Measurements from ENCODE around the gene HSPA1L.

DNA sequence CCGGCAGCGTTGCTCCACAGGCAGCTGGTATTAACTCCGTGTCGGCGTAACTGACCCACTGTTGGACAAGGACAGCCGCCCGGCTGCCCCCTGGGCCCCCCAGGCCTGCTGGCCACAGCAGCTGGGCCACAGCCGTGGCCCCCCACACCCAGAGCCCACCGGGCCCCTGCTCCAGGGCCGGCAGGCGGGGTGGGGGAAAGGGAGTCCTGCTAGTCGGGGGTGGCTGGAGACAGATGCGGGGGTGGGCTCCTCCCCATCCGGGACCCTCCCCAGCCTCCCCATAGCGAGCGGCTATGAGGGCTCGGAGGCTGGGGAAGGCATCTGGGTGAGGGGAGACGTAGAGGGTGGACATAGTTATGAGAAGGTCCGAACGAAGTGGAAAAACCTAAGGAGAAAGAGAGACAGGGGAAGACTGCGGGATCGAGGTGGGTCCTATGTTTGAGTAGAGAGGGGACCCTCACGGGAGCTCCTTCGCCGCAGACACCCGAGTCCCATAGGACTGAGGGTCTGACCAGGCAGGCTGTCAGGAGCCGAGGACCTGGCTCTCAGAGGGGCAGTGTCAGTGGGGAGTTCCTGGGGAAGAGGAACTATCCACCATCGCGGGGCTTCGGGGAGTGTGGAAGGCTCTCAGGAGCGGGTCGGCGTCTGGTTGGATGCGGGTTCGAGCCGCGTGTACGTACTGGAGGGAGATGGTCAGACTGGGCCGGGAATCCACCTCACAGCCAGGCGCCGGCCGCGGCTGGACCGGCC, 20.0 kb downstream of the HSPA1L start:
- TF ChIP-seq SNAI2 (CRISPR knock-in tag; IDR thresholded peaks at IDR 0.05), result no peak
- TF ChIP-seq, protein P1, sequence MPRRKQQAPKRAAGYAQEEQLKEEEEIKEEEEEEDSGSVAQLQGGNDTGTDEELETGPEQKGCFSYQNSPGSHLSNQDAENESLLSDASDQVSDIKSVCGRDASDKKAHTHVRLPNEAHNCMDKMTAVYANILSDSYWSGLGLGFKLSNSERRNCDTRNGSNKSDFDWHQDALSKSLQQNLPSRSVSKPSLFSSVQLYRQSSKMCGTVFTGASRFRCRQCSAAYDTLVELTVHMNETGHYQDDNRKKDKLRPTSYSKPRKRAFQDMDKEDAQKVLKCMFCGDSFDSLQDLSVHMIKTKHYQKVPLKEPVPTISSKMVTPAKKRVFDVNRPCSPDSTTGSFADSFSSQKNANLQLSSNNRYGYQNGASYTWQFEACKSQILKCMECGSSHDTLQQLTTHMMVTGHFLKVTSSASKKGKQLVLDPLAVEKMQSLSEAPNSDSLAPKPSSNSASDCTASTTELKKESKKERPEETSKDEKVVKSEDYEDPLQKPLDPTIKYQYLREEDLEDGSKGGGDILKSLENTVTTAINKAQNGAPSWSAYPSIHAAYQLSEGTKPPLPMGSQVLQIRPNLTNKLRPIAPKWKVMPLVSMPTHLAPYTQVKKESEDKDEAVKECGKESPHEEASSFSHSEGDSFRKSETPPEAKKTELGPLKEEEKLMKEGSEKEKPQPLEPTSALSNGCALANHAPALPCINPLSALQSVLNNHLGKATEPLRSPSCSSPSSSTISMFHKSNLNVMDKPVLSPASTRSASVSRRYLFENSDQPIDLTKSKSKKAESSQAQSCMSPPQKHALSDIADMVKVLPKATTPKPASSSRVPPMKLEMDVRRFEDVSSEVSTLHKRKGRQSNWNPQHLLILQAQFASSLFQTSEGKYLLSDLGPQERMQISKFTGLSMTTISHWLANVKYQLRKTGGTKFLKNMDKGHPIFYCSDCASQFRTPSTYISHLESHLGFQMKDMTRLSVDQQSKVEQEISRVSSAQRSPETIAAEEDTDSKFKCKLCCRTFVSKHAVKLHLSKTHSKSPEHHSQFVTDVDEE (CRISPR knock-in tag; IDR thresholded peaks at IDR 0.05), result no peak
- no peak for TF ChIP-seq BACH2 (CRISPR knock-in tag; IDR thresholded peaks at IDR 0.05; ENCODE audit: borderline replicate concordance)
- TF ChIP-seq, protein P2, sequence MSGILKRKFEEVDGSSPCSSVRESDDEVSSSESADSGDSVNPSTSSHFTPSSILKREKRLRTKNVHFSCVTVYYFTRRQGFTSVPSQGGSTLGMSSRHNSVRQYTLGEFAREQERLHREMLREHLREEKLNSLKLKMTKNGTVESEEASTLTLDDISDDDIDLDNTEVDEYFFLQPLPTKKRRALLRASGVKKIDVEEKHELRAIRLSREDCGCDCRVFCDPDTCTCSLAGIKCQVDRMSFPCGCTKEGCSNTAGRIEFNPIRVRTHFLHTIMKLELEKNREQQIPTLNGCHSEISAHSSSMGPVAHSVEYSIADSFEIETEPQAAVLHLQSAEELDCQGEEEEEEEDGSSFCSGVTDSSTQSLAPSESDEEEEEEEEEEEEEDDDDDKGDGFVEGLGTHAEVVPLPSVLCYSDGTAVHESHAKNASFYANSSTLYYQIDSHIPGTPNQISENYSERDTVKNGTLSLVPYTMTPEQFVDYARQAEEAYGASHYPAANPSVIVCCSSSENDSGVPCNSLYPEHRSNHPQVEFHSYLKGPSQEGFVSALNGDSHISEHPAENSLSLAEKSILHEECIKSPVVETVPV (CRISPR knock-in tag; IDR thresholded peaks at IDR 0.05), result no peak
- no peak for TF ChIP-seq TOX (CRISPR knock-in tag; IDR thresholded peaks at IDR 0.05; ENCODE audit: borderline replicate concordance)
- no peak for TF ChIP-seq ZFP30 (CRISPR knock-in tag; IDR thresholded peaks at IDR 0.05)
